Type B pancreatic cell (in vitro differentiated cells): ENCODE measurements around the gene CDC14A. TPM values are rescaled to one million over a fixed set of nuclear protein-coding genes. Genes with fewer than 3 reads are reported as not detected.

Experiments
- DNase-seq: peaks from one replicate; pipeline ENCODE4 v3.0.0; 2021; ENCODE audit warnings: mixed read lengths; ENCODE audit not compliant: unreplicated experiment; ENCODE audit errors: extremely low spot score
- H3K27ac Mint-ChIP-seq: 2 replicates; pipeline ENCODE4 v1.8.0; 2021; ENCODE audit warnings: mild to moderate bottlenecking, mixed read lengths
- H3K27me3 Mint-ChIP-seq: 2 replicates; pipeline ENCODE4 v1.8.0; 2021; ENCODE audit warnings: mixed read lengths
- H3K36me3 Mint-ChIP-seq: 2 replicates; pipeline ENCODE4 v1.8.0; 2021; ENCODE audit warnings: mixed read lengths
- H3K4me1 Mint-ChIP-seq: one replicate; pipeline ENCODE4 v1.8.0; 2021; ENCODE audit warnings: mixed read lengths; ENCODE audit not compliant: unreplicated experiment
- H3K4me3 Mint-ChIP-seq: 2 replicates; pipeline ENCODE4 v1.8.0; 2021; ENCODE audit warnings: mild to moderate bottlenecking, mixed read lengths
- H3K9me3 Mint-ChIP-seq: 2 replicates; pipeline ENCODE4 v1.8.0; 2021; ENCODE audit warnings: mixed read lengths
- CTCF ChIP-seq: fragments of 200-600 bp; sonication (generic); conservative IDR thresholded peaks from 2 replicates; pipeline ENCODE4 v1.5.0; 2021; ENCODE audit warnings: antibody characterized with exemption, mild to moderate bottlenecking
- total RNA-seq: library from RNA; stranded (reverse); gene quantifications from 2 replicates; pipeline ENCODE4 v1.2.1, GENCODE V29; 2021; ENCODE audit warnings: low replicate concordance

Gene CDC14A
- total RNA-seq, 1 donor from 2014 or later, result 11.4 TPM

DNA sequence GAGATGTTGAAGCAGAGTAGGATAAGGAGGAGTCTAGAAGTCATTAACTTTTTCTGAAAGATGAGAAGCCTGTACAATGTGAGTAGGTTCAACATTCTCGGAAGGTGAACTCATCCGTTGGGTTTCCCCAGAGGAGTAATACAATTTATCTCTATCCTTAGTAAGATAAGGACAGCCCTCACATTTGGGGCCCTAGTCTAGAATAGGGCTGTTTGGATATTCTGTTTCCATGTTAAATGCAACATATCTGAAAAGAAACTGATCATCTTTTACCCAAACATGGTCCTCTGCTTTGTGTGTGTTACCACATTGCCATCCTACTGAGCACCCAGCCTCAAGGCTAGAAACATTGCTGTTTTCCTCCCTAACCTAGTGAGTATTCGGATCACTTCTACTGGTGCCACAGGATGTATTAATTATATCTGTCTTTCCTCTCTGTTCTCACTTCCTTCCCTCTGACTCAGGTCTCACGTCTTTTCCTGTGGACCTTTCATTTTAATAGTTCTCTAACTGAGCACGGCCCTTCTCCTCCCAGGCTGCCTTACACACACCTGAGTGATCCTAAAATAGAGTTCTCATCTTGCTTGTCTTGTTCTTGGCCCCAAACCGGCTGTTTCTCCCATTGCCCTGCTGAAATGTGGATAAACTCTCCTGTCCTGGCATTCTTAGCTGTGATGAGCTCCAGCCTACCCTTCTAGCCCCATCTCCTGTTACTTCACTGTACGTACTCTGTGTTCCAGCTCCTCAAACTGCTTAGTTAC lies 91.7 kb downstream of the CDC14A start:
- Mint-ChIP-seq H3K36me3 (peaks cover 11% of the 10 kb centered on the region), H3K9me3 (no peaks in the 10 kb centered on the region), H3K27ac (peak overlapping the region; percentile 95), H3K4me3 (peak overlapping the region; percentile 69), H3K4me1 (peaks cover 27% of the 10 kb centered on the region), H3K27me3 (no peaks in the 10 kb centered on the region)
- TF ChIP-seq CTCF, result no peak
- DNase-seq, result no peak

- no peaks in the 10 kb centered on the region for H3K27me3 Mint-ChIP-seq
- H3K4me1 Mint-ChIP-seq, result peaks cover 16% of the 10 kb centered on the region
- H3K36me3 Mint-ChIP-seq, result peaks cover 11% of the 10 kb centered on the region
- no peaks in the 10 kb centered on the region for H3K9me3 Mint-ChIP-seq
- TF ChIP-seq CTCF, result no peak
- DNase-seq, result no peak
- H3K4me3 Mint-ChIP-seq, result no peak overlapping the region
- peak overlapping the region; percentile 95 for H3K27ac Mint-ChIP-seq
Measured at GRCh38 chr1:100445565-100445964, 93.3 kb downstream of the CDC14A start.

- H3K36me3 Mint-ChIP-seq, result peaks cover 15% of the 10 kb centered on the region
- no peak overlapping the region for H3K27ac Mint-ChIP-seq
- no peaks in the 10 kb centered on the region for H3K27me3 Mint-ChIP-seq
- no peak for TF ChIP-seq CTCF
- H3K9me3 Mint-ChIP-seq, result no peaks in the 10 kb centered on the region
- peaks cover 12% of the 10 kb centered on the region for H3K4me1 Mint-ChIP-seq
- no peak for DNase-seq
- H3K4me3 Mint-ChIP-seq, result no peak overlapping the region
Measured at GRCh38 chr1:100448366-100448765, 96.1 kb downstream of the CDC14A start.

DNA sequence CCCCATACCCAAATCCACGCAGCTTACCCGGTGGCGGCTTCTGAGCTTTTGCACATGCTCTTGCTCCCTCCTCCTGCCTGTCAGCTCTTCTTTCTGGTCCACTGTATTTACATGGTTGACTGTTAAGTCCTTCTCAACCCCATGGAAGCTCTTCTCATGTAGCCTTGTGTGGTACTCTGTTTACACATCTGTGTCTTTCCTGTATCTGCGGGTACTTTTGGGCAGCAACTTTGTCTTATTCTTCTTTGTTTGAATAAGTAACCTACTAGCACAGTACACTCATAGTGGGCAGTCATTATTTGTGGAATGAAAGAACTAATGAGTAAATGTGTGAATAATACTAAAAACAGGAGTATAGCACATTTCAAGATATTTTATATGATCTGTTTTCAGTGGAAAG lies 97.2 kb downstream of the CDC14A start:
- DNase-seq, result no peak
- H3K4me1 Mint-ChIP-seq, result peaks cover 3% of the 10 kb centered on the region
- H3K4me3 Mint-ChIP-seq, result no peak overlapping the region
- H3K36me3 Mint-ChIP-seq, result peaks cover 11% of the 10 kb centered on the region
- no peak overlapping the region for H3K27ac Mint-ChIP-seq
- no peak for TF ChIP-seq CTCF
- H3K27me3 Mint-ChIP-seq, result no peaks in the 10 kb centered on the region
- H3K9me3 Mint-ChIP-seq, result no peaks in the 10 kb centered on the region

- no peak overlapping the region for H3K27ac Mint-ChIP-seq
- TF ChIP-seq CTCF, result no peak
- no peak for DNase-seq
- H3K4me1 Mint-ChIP-seq, result peaks cover 4% of the 10 kb centered on the region
- H3K9me3 Mint-ChIP-seq, result no peaks in the 10 kb centered on the region
- H3K27me3 Mint-ChIP-seq, result no peaks in the 10 kb centered on the region
- H3K36me3 Mint-ChIP-seq, result peaks cover 8% of the 10 kb centered on the region
- H3K4me3 Mint-ChIP-seq, result no peak overlapping the region
Measured at GRCh38 chr1:100452641-100453040, 100.3 kb downstream of the CDC14A start.
